WTC11 (cell line): Measurements from ENCODE around the gene ATAD2B.

ENCODE experiments used
- AFF4 ChIP-seq: sonication (generic); formaldehyde crosslinking; IDR thresholded peaks from 2 replicates; pipeline ENCODE4 v1.8.1; 2023; ENCODE audit warnings: mild to moderate bottlenecking, missing genetic modification reagents, borderline replicate concordance
- ATF3 ChIP-seq: sonication (generic); formaldehyde crosslinking; conservative IDR thresholded peaks from 2 replicates; pipeline ENCODE4 v1.8.1; 2022; ENCODE audit warnings: mild to moderate bottlenecking, missing genetic modification reagents
- CREB1 ChIP-seq: sonication (generic); formaldehyde crosslinking; IDR thresholded peaks from 2 replicates; pipeline ENCODE4 v1.8.0; 2023; ENCODE audit warnings: mild to moderate bottlenecking, missing genetic modification reagents
- CREM ChIP-seq: sonication (generic); formaldehyde crosslinking; IDR thresholded peaks from 2 replicates; pipeline ENCODE4 v1.8.1; 2022; ENCODE audit warnings: mild to moderate bottlenecking, missing genetic modification reagents, moderate library complexity
- CTCF ChIP-seq: fragments of 200-600 bp; IDR thresholded peaks from 2 replicates; pipeline ENCODE4 v1.8.0; 2022; ENCODE audit warnings: antibody characterized with exemption
- E2F1 ChIP-seq: sonication (generic); formaldehyde crosslinking; IDR thresholded peaks from 2 replicates; pipeline ENCODE4 v1.8.0; 2022; ENCODE audit warnings: mild to moderate bottlenecking, missing genetic modification reagents
- SMAD3 ChIP-seq: sonication (generic); formaldehyde crosslinking; IDR thresholded peaks from 2 replicates; pipeline ENCODE4 v1.8.0; 2022; ENCODE audit warnings: missing genetic modification reagents, mild to moderate bottlenecking, borderline replicate concordance
- TCF7 ChIP-seq: sonication (generic); formaldehyde crosslinking; IDR thresholded peaks from 2 replicates; pipeline ENCODE4 v1.8.0; 2022; ENCODE audit warnings: mild to moderate bottlenecking, low read depth, missing genetic modification reagents, moderate library complexity
- ZNF263 ChIP-seq: sonication (generic); formaldehyde crosslinking; IDR thresholded peaks from 2 replicates; pipeline ENCODE4 v1.8.1; 2022; ENCODE audit warnings: low read depth, mild to moderate bottlenecking, moderate library complexity, missing genetic modification reagents
- ZNF512 ChIP-seq: sonication (generic); formaldehyde crosslinking; IDR thresholded peaks from 2 replicates; pipeline ENCODE4 v1.8.1; 2022; ENCODE audit warnings: missing genetic modification reagents, borderline replicate concordance

- TF ChIP-seq SMAD3 (CRISPR knock-in tag) (no peak), CTCF (no peak), CREB1 (no peak), AFF4 (CRISPR knock-in tag) (no peak), ZNF263 (CRISPR knock-in tag) (no peak), TCF7 (CRISPR knock-in tag) (no peak), CREM (CRISPR knock-in tag) (no peak), E2F1 (CRISPR knock-in tag) (no peak), ZNF512 (no peak), ATF3 (CRISPR knock-in tag) (no peak)
Observed at GRCh38 chr2:23761638-23762037, 165.3 kb downstream of the ATAD2B start.
